Measurements from ENCODE around the gene NEIL3. TPM values are rescaled to one million over a fixed set of nuclear protein-coding genes. Genes with fewer than 3 reads are reported as not detected.
"Not testable (repeated sequence)": the region's sequence is repeated elsewhere in the genome, so short reads cannot be mapped to it uniquely, and the experiment has no call there.

Gene NEIL3
- total RNA-seq, 2 donors from 2014 or later = 0.52 TPM; not detected in 1

DNA sequence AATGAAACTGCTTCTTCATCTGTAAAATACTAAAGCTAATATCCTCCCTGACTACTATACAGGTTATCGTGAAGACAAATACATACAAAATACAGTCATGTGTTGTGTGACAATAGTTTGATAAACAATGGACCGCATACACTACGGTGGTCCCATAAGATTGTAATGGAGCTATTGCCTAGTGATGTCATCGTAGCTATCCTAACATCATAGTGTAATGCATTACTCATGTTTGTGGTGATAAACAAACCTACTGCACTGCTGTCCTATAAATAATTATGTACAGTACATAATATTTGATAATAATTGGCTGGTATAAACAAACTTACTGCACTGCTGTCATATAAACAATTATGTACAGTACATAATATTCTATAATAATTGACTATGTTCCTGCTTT lies 5.6 kb upstream of the NEIL3 start:
- Histone ChIP-seq H3K4me1 (peaks cover 0 to 11% of the 10 kb centered on the region in 2 donors), H3K4me3 (no peak overlapping the region), H3K36me3 (no peaks in the 10 kb centered on the region), H3K9me3 (no peaks in the 10 kb centered on the region), H3K27ac (no peak overlapping the region), H3K27me3 (no peaks in the 10 kb centered on the region)
- DNase-seq (ENCODE audit: low spot score) = no peak
- TF ChIP-seq, protein P1, sequence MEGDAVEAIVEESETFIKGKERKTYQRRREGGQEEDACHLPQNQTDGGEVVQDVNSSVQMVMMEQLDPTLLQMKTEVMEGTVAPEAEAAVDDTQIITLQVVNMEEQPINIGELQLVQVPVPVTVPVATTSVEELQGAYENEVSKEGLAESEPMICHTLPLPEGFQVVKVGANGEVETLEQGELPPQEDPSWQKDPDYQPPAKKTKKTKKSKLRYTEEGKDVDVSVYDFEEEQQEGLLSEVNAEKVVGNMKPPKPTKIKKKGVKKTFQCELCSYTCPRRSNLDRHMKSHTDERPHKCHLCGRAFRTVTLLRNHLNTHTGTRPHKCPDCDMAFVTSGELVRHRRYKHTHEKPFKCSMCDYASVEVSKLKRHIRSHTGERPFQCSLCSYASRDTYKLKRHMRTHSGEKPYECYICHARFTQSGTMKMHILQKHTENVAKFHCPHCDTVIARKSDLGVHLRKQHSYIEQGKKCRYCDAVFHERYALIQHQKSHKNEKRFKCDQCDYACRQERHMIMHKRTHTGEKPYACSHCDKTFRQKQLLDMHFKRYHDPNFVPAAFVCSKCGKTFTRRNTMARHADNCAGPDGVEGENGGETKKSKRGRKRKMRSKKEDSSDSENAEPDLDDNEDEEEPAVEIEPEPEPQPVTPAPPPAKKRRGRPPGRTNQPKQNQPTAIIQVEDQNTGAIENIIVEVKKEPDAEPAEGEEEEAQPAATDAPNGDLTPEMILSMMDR (IDR thresholded peaks at IDR 0.05) = no peak

DNA sequence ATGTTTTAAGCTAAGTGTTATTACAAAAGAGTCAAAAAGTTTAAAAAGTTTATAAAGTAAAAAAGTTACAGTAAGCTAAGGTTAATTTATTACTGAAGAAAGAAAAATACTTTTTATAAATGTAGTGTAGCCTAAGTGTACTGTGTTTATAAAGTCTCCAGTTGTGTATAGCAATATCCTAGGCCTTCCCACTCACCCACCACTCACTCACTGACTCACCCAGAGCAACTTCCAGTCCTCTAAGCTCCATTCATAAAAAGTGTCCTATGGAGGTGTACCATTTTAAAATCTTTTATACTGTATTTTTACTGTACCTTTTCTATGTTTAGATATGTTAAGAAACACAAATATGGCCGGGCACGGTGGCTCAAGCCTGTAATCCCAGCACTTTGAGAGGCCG lies 4.8 kb upstream of the NEIL3 start:
- not testable (repeated sequence) for H3K4me3 ChIP-seq; H3K27ac ChIP-seq; DNase-seq (ENCODE audit: low spot score); H3K36me3 ChIP-seq; H3K27me3 ChIP-seq; H3K9me3 ChIP-seq
- peaks cover 0 to 11% of the 10 kb centered on the region in 2 donors for H3K4me1 ChIP-seq

DNA sequence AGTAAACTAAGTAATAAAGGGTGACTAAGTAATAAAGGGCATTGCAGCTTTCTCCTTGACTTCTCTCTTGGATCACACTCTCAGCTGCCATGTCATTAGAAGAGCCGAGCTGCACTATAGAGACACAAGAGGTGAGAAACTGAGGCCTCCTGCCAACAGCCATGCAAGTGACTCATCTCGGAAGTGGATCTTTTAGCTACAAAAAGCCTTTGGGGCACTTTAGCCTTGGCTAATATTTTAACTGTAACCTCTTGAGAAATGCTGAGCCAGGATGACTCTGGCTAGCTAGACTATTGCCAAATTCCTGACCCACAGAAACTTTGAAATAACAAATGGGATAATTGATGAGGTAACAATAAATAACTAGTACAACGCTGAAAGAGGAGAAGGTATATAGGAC lies 1.5 kb upstream of the NEIL3 start:
- no peaks in the 10 kb centered on the region for H3K36me3 ChIP-seq
- no peaks in the 10 kb centered on the region for H3K27me3 ChIP-seq
- DNase-seq (ENCODE audit: low spot score) = no peak
- TF ChIP-seq, protein P1 (IDR thresholded peaks at IDR 0.05) = no peak
- H3K27ac ChIP-seq = peak overlapping the region in 1 of 2 donors; percentile 26
- no peaks in the 10 kb centered on the region for H3K9me3 ChIP-seq
- H3K4me3 ChIP-seq = no peak overlapping the region
- peaks cover 0 to 18% of the 10 kb centered on the region in 2 donors for H3K4me1 ChIP-seq

DNA sequence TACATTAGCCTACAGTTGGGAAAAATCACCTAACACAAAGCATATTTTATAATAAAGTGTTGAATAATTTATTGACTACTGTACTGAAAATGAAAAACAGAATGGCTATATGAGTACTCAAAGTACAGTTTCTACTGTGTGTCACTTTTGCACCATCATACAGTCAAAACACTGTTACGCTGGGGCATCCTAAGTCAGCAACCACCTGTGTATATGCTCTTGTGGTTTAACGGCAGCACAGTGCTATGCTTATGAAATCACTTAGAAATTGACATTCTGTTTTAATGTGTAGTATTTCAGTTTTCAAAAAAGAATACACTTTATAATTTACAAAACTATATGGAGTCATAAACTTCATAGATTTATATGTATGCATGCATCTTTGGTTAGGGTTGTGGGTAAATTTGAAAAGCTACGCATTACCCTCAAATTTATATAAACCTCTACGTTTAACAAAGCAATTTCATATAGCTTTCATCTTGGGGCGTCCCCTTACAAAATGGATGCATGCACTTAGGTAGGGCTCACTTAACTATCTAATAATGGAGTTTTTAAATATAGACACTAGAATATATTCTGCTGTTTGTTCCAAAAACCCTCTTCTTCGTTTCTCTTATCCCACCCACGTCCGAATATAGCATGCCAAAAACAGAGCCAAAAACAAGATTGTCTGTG lies 690 bp upstream of the NEIL3 start:
- H3K27me3 ChIP-seq = no peaks in the 10 kb centered on the region
- H3K27ac ChIP-seq = peak overlapping the region; percentile 1 to 26
- H3K9me3 ChIP-seq = no peaks in the 10 kb centered on the region
- TF ChIP-seq, protein P1 (IDR thresholded peaks at IDR 0.05) = no peak
- DNase-seq (ENCODE audit: low spot score) = no peak
- H3K4me1 ChIP-seq = peaks cover 0 to 18% of the 10 kb centered on the region in 2 donors
- peak overlapping the region; percentile 34 to 62 for H3K4me3 ChIP-seq
- no peaks in the 10 kb centered on the region for H3K36me3 ChIP-seq

DNA sequence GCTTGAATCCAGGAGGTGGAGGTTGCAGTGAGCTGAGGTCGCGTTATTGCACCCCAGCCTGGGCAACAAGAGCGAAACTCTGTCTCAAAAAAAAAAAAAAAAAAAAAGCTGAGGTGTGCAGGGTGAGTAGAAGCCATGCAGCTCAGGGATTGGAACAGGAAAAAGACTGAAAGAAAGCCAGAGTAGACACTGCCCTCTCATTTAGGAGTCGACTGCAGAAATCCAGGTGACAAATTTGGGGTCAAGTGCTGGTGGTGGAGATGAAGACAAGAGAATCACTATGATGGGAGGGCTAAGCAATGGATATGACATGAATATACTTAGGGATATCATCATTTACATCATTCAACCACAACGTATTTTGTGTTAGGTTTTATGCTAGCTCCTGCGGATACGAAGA lies 1.9 kb downstream of the NEIL3 start:
- peaks cover 0 to 18% of the 10 kb centered on the region in 2 donors for H3K4me1 ChIP-seq
- H3K27me3 ChIP-seq = no peaks in the 10 kb centered on the region
- H3K9me3 ChIP-seq = no peaks in the 10 kb centered on the region
- H3K36me3 ChIP-seq = no peaks in the 10 kb centered on the region
- DNase-seq (ENCODE audit: low spot score) = no peak
- TF ChIP-seq, protein P1 (IDR thresholded peaks at IDR 0.05) = no peak
- no peak overlapping the region for H3K4me3 ChIP-seq
- H3K27ac ChIP-seq = no peak overlapping the region

DNA sequence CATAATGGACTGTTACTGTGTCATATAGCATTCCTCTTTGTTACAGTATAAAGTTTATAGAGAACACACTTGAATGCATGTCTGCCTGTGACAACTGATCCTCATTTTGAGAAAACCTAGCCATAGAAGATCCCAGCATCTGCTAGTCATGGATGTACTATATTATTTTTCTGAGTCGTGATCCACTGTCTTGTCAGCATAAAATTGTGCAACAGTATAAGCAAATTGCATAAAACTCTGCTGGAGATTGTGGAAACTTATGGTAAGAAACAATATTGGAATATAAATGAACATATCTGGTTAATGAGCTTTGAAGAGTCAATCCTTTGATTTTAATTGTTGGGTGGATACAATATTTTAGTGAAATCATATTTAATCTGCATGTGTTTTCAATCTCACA lies 3.6 kb downstream of the NEIL3 start:
- Histone ChIP-seq H3K9me3 (no peaks in the 10 kb centered on the region), H3K27me3 (no peaks in the 10 kb centered on the region), H3K36me3 (no peaks in the 10 kb centered on the region), H3K27ac (no peak overlapping the region), H3K4me3 (no peak overlapping the region), H3K4me1 (peaks cover 0 to 11% of the 10 kb centered on the region in 2 donors)
- TF ChIP-seq, protein P1 (IDR thresholded peaks at IDR 0.05) = no peak
- DNase-seq (ENCODE audit: low spot score) = no peak
